CD14-positive monocyte (primary cell): ENCODE results near the gene SH3PXD2A. TPM values are rescaled to one million over a fixed set of nuclear protein-coding genes. Genes with fewer than 3 reads are reported as not detected.
A peak's percentile ranks its signal among the peaks of the same experiment; 100 is the strongest.

Experiments
- DNase-seq, 3 donors: peaks; one replicate each; pipeline ENCODE4 v3.0.0-alpha.2; 2011 to 2022
- H2AFZ ChIP-seq: 2 replicates; pipeline ENCODE4 v1.6.0; 2012; ENCODE audit warnings: mild to moderate bottlenecking, low read depth, low read length, inconsistent platforms; ENCODE audit not compliant: insufficient read depth, poor library complexity, severe bottlenecking
- H3K27ac ChIP-seq, 2 donors: 1 replicate in 1 of 2; 2 replicates in 1 of 2; pipeline ENCODE4 v1.5.1; 2012 to 2013; ENCODE audit warnings: low read length in 2 of 2, control low read depth in 1 of 2, inconsistent platforms in 1 of 2, low read depth in 1 of 2, mild to moderate bottlenecking in 1 of 2
- H3K27me3 ChIP-seq, 2 donors: one replicate each; pipeline versions ENCODE4 v1.6.0 to v1.6.1; 2011 to 2013; ENCODE audit warnings: low read length in 2 of 2; ENCODE audit not compliant: control insufficient read depth in 2 of 2, insufficient read depth in 2 of 2
- H3K36me3 ChIP-seq, 2 donors: replicated peaks in 1 of 2; 1 replicate in 1 of 2; 2 replicates in 1 of 2; pipeline versions ENCODE4 v1.5.1 to v1.6.1; 2012 to 2013; ENCODE audit warnings: low read length in 2 of 2, control low read depth in 1 of 2, inconsistent platforms in 1 of 2, mild to moderate bottlenecking in 1 of 2; ENCODE audit not compliant: insufficient read depth in 2 of 2, control insufficient read depth in 1 of 2
- H3K4me1 ChIP-seq, 2 donors: 1 replicate in 1 of 2; 2 replicates in 1 of 2; pipeline versions ENCODE4 v1.5.1 to v1.6.1; 2012 to 2013; ENCODE audit warnings: low read length in 2 of 2, control low read depth in 1 of 2, inconsistent platforms in 1 of 2, mild to moderate bottlenecking in 1 of 2, moderate library complexity in 1 of 2; ENCODE audit not compliant: insufficient read depth in 2 of 2, control insufficient read depth in 1 of 2
- H3K4me2 ChIP-seq: replicated peaks from 2 replicates; pipeline ENCODE3; 2012; ENCODE audit warnings: low read length, moderate library complexity, mild to moderate bottlenecking; ENCODE audit not compliant: poor library complexity, severe bottlenecking; ENCODE audit errors: extremely low read depth
- H3K4me3 ChIP-seq, 3 experiments: fragments of 200-600 bp in 1 of 3; sonication (generic) in 1 of 3; replicated peaks in 1 of 3; 1 replicate in 2 of 3; 2 replicates in 1 of 3; pipeline ENCODE4 v1.5.1; 2011 to 2013; ENCODE audit warnings: low read length in 3 of 3, mild to moderate bottlenecking in 3 of 3, control low read depth in 2 of 3, low read depth in 2 of 3, inconsistent platforms in 1 of 3, moderate library complexity in 1 of 3
- H3K79me2 ChIP-seq: 2 replicates; pipeline ENCODE4 v1.6.0; 2012; ENCODE audit warnings: mild to moderate bottlenecking, control low read depth, inconsistent platforms, low read length, moderate library complexity; ENCODE audit not compliant: insufficient read depth
- H3K9ac ChIP-seq: 2 replicates; pipeline ENCODE4 v1.6.0; 2017; ENCODE audit warnings: low read length, mild to moderate bottlenecking; ENCODE audit not compliant: insufficient read depth, poor library complexity, severe bottlenecking
- H3K9me3 ChIP-seq, 2 donors: replicated peaks in 1 of 2; 1 replicate in 1 of 2; 2 replicates in 1 of 2; pipeline versions ENCODE4 v1.5.1 to v1.6.1; 2012 to 2013; ENCODE audit warnings: low read length in 2 of 2, control low read depth in 1 of 2; ENCODE audit not compliant: control insufficient read depth in 1 of 2, insufficient read depth in 1 of 2
- H4K20me1 ChIP-seq: 2 replicates; pipeline ENCODE4 v1.6.0; 2012; ENCODE audit warnings: mild to moderate bottlenecking, low read length, control low read depth, moderate library complexity; ENCODE audit not compliant: insufficient read depth
- H3K27ac Mint-ChIP-seq, 7 donors: one replicate each; pipeline ENCODE4 v1.8.0; 2020; ENCODE audit warnings: mild to moderate bottlenecking in 7 of 7, mixed read lengths in 7 of 7, moderate library complexity in 6 of 7, inconsistent platforms in 2 of 7
- H3K27me3 Mint-ChIP-seq, 3 donors: one replicate each; pipeline ENCODE4 v1.8.0; 2021 to 2022; ENCODE audit warnings: low read depth in 3 of 3, mild to moderate bottlenecking in 3 of 3, mixed read lengths in 3 of 3, moderate library complexity in 3 of 3, inconsistent platforms in 1 of 3
- H3K36me3 Mint-ChIP-seq, 2 donors: one replicate each; pipeline ENCODE4 v1.8.0; 2020; ENCODE audit warnings: mixed read lengths in 2 of 2, inconsistent platforms in 1 of 2, mild to moderate bottlenecking in 1 of 2
- H3K4me1 Mint-ChIP-seq: one replicate; pipeline ENCODE4 v1.8.0; 2020; ENCODE audit warnings: mild to moderate bottlenecking, mixed read lengths
- H3K4me3 Mint-ChIP-seq, 2 donors: one replicate each; pipeline ENCODE4 v1.8.0; 2020; ENCODE audit warnings: mild to moderate bottlenecking in 2 of 2, mixed read lengths in 2 of 2, moderate library complexity in 1 of 2
- H3K9me3 Mint-ChIP-seq, 7 donors: one replicate each; pipeline ENCODE4 v1.8.0; 2020 to 2022; ENCODE audit warnings: mixed read lengths in 7 of 7, mild to moderate bottlenecking in 6 of 7, moderate library complexity in 6 of 7, inconsistent platforms in 2 of 7
- CTCF ChIP-seq: fragments of 200-600 bp; IDR thresholded peaks from one replicate; pipeline ENCODE4 v1.8.0; 2022; ENCODE audit warnings: antibody characterized with exemption, mild to moderate bottlenecking
- WGBS: methylation state at CpG from one replicate; pipeline ENCODE4 v1.1.5; 2013; ENCODE audit warnings: missing lambda C conversion rate; ENCODE audit not compliant: insufficient coverage; 5-methylcytosine and 5-hydroxymethylcytosine counted together
- intact Hi-C, 2 donors: fragments of 100-400 bp; cut with micrococcal nuclease; formaldehyde crosslinking; loops; one replicate each; pipeline versions ENCODE4 v1.15.0 to v1.15.1; 2023
- polyA plus RNA-seq, 3 donors: library from polyadenylated mRNA; depleted of rRNA in 1 of 3; unstranded in 2 of 3; stranded (reverse) in 1 of 3; fragments of 300-500 nt in 2 of 3; fragments of >200 nt in 1 of 3; fragmentation: Illumina TruSeq in 2 of 3; gene quantifications; 1 replicate in 2 of 3; 2 replicates in 1 of 3; pipeline ENCODE4 v1.2.3, GENCODE V29; 2012 to 2021

The SH3PXD2A gene
- polyA plus RNA-seq, 3 donors, result 0.01 to 0.76 (median 0.05) TPM

- peak overlapping the region; percentile 71 to 81 for H3K4me3 Mint-ChIP-seq
- Histone ChIP-seq H4K20me1 (no peaks in the 10 kb centered on the region), H3K9me3 (peaks cover 0 to 5% of the 10 kb centered on the region in 2 donors), H3K27ac (no peak overlapping the region), H3K79me2 (no peaks in the 10 kb centered on the region), H3K4me1 (peaks cover 62 to 78% of the 10 kb centered on the region in 2 donors), H2AFZ (peak overlapping the region; percentile 60), H3K9ac (peak overlapping the region; percentile 70), H3K36me3 (no peaks in the 10 kb centered on the region), H3K4me2 (peak overlapping the region; percentile 78), H3K27me3 (peaks cover 0 to 17% of the 10 kb centered on the region in 2 donors), H3K4me3 (peak overlapping the region; percentile 28 to 71 (median 50))
- no peak for TF ChIP-seq CTCF
- H3K36me3 Mint-ChIP-seq, result peaks cover 0 to 9% of the 10 kb centered on the region in 2 donors
- H3K27me3 Mint-ChIP-seq, result peaks cover 17 to 46% (median 42%) of the 10 kb centered on the region in 3 donors
- peaks cover 4 to 12% (median 7%) of the 10 kb centered on the region in 7 donors for H3K9me3 Mint-ChIP-seq
- intact Hi-C loops, result no loop called here
- 0% methylated on average over 9 of the region's 18 CpGs for WGBS
- peak overlapping the region in 2 of 7 donors; percentile 37 to 66 for H3K27ac Mint-ChIP-seq
- DNase-seq, result no peak
- H3K4me1 Mint-ChIP-seq, result peaks cover 72% of the 10 kb centered on the region
Measured at GRCh38 chr10:103555325-103555649, 300.1 kb downstream of the SH3PXD2A start.

- Histone ChIP-seq H2AFZ (peak overlapping the region; percentile 60), H3K9me3 (peaks cover 0 to 5% of the 10 kb centered on the region in 2 donors), H3K4me1 (peaks cover 66 to 79% of the 10 kb centered on the region in 2 donors), H3K27me3 (peaks cover 0 to 17% of the 10 kb centered on the region in 2 donors), H3K9ac (peak overlapping the region; percentile 70), H3K79me2 (no peaks in the 10 kb centered on the region), H3K27ac (peak overlapping the region in 1 of 2 donors; percentile 70), H3K4me3 (peak overlapping the region; percentile 28 to 71 (median 50)), H3K36me3 (no peaks in the 10 kb centered on the region), H4K20me1 (no peaks in the 10 kb centered on the region), H3K4me2 (peak overlapping the region; percentile 78)
- no peak for TF ChIP-seq CTCF
- WGBS, result 7% methylated on average over 15 of the region's 44 CpGs
- Mint-ChIP-seq H3K4me3 (peak overlapping the region; percentile 75 to 83), H3K27ac (peak overlapping the region in 6 of 7 donors; percentile 4 to 82 (median 38)), H3K4me1 (peaks cover 77% of the 10 kb centered on the region), H3K27me3 (peaks cover 17 to 46% (median 41%) of the 10 kb centered on the region in 3 donors), H3K36me3 (peaks cover 0 to 9% of the 10 kb centered on the region in 2 donors), H3K9me3 (peaks cover 3 to 10% (median 7%) of the 10 kb centered on the region in 7 donors)
- intact Hi-C loops, result no loop called here
- peak; percentile 74 to 83 (median 81) for DNase-seq
Measured at GRCh38 chr10:103554488-103555324, 300.7 kb downstream of the SH3PXD2A start.
